Measurements from ENCODE around the gene GSTM2.

Gene GSTM2

DNA sequence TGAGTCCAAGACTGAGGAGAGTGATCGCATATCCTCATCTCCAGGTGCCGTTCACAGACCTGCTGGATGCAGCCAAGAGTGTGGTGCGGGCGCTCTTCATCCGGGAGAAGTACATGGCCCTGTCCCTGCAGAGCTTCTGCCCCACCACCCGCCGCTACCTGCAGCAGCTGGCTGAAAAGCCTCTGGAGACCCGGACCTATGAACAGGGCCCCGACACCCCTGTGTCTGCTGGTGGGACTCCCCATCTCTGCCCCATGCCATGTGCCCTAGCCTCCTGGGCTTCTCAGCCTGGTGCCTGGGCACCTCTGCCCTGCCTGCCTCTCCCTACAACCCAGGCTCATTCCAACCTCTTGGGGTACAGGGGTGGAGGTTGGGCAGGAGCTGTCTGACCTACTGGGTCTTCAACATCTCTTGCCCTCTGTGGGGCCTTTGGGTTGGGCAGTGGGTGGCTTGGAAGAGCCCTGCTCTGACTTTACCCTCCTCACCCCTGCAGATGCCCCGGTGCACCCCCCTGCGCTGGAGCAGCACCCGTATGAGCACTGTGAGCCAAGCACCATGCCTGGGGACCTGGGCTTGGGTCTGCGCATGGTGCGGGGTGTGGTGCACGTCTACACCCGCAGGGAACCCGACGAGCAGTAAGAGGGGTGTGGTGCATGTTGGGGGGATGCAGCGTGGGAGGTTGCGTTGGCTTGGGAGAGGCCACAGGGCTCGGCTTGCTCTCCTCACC lies 41.0 kb upstream of the GSTM2 start:
- TF ChIP-seq, protein P1, sequence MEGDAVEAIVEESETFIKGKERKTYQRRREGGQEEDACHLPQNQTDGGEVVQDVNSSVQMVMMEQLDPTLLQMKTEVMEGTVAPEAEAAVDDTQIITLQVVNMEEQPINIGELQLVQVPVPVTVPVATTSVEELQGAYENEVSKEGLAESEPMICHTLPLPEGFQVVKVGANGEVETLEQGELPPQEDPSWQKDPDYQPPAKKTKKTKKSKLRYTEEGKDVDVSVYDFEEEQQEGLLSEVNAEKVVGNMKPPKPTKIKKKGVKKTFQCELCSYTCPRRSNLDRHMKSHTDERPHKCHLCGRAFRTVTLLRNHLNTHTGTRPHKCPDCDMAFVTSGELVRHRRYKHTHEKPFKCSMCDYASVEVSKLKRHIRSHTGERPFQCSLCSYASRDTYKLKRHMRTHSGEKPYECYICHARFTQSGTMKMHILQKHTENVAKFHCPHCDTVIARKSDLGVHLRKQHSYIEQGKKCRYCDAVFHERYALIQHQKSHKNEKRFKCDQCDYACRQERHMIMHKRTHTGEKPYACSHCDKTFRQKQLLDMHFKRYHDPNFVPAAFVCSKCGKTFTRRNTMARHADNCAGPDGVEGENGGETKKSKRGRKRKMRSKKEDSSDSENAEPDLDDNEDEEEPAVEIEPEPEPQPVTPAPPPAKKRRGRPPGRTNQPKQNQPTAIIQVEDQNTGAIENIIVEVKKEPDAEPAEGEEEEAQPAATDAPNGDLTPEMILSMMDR (IDR thresholded peaks at IDR 0.05): no peak

DNA sequence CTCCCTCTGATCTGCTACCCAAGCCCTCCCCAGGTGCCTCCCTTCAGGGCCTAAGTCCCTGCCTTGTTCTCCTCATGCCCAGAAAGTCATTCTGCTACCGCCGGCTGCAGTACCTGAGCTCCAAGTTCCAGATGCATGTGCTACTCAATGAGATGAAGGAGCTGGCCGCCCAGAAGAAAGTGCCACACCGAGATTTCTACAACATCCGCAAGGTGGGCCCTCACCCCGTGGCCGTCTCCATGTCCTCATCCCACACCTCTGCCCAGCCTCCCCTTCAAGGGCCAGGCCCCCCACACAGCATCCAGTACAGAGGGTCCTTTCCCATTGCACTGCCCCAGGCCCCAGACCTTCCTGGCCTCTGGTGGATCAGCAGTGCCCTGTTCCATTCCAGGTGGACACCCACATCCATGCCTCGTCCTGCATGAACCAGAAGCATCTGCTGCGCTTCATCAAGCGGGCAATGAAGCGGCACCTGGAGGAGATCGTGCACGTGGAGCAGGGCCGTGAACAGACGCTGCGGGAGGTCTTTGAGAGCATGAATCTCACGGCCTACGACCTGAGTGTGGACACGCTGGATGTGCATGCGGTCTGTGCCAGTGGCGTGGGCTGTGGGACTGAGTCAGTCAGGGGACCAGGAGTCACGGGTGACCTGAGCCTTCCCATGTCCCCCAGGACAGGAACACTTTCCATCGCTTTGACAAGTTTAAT lies 40.0 kb upstream of the GSTM2 start:
- TF ChIP-seq, protein P1 (IDR thresholded peaks at IDR 0.05): no peak

DNA sequence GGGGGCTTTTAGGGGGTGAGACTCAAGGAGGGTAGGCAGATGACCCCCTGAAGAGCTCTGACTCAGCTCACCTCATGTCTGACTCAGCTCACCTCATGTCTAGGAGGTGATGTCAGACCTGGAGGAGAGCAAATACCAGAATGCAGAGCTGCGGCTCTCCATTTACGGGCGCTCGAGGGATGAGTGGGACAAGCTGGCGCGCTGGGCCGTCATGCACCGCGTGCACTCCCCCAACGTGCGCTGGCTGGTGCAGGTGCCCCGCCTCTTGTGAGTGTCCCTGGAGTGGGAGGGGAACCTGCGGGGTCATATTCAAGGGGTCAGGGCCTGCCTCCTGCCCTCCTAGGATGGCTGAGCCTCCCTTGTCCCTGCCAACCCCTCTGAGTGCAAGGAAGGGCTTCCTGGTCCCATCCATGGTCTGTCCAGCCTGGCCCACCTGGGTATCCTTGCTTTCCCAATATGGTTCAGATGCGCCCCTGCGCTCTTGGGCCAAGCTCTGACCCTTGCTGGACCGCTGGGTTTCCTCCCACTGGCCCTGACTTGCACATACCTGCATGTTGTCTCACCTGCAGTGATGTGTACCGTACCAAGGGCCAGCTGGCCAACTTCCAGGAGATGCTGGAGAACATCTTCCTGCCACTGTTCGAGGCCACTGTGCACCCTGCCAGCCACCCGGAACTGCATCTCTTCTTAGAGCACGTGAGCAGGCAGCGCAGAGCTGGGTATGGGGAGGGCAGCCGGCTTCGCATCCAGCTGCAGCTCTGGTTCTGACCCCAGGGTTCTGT lies 39.1 kb upstream of the GSTM2 start:
- TF ChIP-seq, protein P1 (IDR thresholded peaks at IDR 0.05): no peak

DNA sequence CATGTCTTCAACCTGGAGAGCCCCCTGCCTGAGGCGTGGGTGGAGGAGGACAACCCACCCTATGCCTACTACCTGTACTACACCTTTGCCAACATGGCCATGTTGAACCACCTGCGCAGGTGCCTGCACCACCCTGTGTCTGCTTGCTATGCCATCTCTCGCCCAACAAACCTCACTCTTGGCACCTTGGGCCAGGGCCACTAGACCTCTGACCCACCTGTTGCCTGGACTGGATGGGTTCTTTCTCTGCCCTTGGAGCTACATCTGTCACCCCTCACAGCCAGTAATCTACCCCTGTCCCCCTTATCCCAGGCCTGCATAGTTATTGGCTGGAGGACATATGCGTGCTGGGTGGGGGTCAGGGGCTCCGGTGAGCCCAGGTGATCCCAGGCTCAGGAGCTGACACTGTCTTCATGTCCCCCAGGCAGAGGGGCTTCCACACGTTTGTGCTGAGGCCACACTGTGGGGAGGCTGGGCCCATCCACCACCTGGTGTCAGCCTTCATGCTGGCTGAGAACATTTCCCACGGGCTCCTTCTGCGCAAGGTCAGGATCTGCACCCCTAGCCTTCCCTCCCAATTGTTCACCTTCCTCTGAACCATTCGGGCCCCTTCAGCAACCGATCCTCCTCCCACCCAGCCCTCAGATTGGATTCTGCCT lies 38.4 kb upstream of the GSTM2 start:
- TF ChIP-seq, protein P1 (IDR thresholded peaks at IDR 0.05): no peak

DNA sequence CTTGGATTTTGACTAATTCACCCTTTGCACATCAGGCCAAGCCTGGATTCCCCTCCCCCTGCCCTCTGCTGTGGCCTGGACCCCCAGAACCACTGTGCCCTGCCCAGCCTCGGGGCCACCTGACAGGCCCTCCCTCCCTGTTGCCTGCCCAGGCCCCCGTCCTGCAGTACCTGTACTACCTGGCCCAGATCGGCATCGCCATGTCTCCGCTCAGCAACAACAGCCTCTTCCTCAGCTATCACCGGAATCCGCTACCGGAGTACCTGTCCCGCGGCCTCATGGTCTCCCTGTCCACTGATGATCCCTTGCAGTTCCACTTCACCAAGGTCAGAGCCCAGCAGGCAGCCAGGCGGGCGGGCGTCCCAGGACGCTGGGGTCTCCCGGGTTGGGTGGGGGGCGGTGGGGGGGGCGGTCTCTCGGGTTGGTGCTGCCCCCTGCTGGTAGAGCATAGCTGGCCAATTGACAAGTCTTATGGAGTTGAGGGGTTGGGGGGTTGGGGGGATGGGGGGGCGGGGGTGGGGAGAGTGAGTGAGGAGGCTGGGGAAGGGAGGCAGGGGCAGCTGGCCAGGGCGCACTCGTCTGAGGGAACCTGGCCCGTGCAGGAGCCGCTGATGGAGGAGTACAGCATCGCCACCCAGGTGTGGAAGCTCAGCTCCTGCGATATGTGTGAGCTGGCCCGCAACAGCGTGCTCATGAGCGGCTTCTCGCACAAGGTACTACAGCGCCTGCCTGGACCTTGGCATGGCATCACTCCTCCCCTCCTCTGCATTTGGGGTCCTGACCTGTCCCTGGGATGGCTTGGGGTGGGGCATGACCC lies 37.6 kb upstream of the GSTM2 start:
- TF ChIP-seq, protein P1 (IDR thresholded peaks at IDR 0.05): peak; percentile 29

DNA sequence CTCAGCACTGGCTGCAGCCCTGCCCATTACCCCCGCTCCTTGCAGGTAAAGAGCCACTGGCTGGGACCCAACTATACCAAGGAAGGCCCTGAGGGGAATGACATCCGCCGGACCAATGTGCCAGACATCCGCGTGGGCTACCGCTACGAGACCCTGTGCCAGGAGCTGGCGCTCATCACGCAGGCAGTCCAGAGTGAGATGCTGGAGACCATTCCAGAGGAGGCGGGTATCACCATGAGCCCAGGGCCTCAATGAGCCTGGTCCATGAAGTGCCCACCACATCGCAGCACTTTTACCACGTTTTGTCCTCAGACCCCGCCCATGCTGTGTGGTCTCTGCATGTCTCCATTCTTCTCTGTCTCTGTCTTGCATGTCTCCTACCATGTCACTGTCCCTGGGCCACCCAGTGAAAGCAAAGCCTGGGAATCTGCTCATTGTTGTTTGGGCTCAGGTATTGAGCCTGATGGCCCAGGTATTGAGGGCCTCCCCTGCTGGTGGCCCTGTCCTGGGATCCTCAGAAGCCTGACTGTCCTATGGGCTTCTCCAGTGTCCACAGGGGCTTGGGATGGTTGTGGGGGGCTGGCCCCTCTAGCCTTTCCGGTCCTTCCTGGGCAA lies 36.9 kb upstream of the GSTM2 start:
- TF ChIP-seq, protein P1 (IDR thresholded peaks at IDR 0.05): no peak

Measured in LNCAP (cell line).